NK-92 (cell line): ENCODE results near the gene TRMT11.
"Not testable (repeated sequence)": the region's sequence is repeated elsewhere in the genome, so short reads cannot be mapped to it uniquely, and the experiment has no call there.

Experiments used
- DNase-seq: peaks from one replicate; lab custom pipeline; 2025; ENCODE audit not compliant: unreplicated experiment; lab: John Stamatoyannopoulos, UW

The TRMT11 gene

GRCh38 chr6:125991653-125992052 is 5.3 kb downstream of the TRMT11 start:
- no peak for DNase-seq

- DNase-seq = no peak
These were observed 8.5 kb downstream of the TRMT11 start for GRCh38 chr6:125994670-125995488.

- DNase-seq = no peak
These were observed 9.7 kb downstream of the TRMT11 start for GRCh38 chr6:125995972-125996580.

GRCh38 chr6:126002755-126003679 is 16.7 kb downstream of the TRMT11 start:
- no peak for DNase-seq

- DNase-seq = no peak
These were observed 21.5 kb downstream of the TRMT11 start for GRCh38 chr6:126007800-126008199.

GRCh38 chr6:126010040-126010439 is 23.7 kb downstream of the TRMT11 start:
- no peak for DNase-seq

- no peak for DNase-seq
These were observed 29.5 kb downstream of the TRMT11 start for GRCh38 chr6:126015863-126016262.

GRCh38 chr6:126016591-126016990 is 30.3 kb downstream of the TRMT11 start:
- DNase-seq = no peak

- no peak for DNase-seq
These were observed 31.3 kb downstream of the TRMT11 start for GRCh38 chr6:126017668-126018067.

GRCh38 chr6:126020305-126021050 is 34.1 kb downstream of the TRMT11 start:
- no peak for DNase-seq

- DNase-seq = not testable (repeated sequence)
These were observed 37.1 kb downstream of the TRMT11 start for GRCh38 chr6:126023474-126023873.

GRCh38 chr6:126026001-126026400 is 39.7 kb downstream of the TRMT11 start:
- DNase-seq = no peak

- DNase-seq = no peak
These were observed 41.3 kb downstream of the TRMT11 start for GRCh38 chr6:126027601-126028000.

GRCh38 chr6:126030045-126030444 is 43.7 kb downstream of the TRMT11 start:
- DNase-seq = no peak

GRCh38 chr6:126033696-126034095 is 47.4 kb downstream of the TRMT11 start:
- no peak for DNase-seq

- no peak for DNase-seq
These were observed 48.3 kb downstream of the TRMT11 start for GRCh38 chr6:126034656-126035055.

- DNase-seq = no peak
These were observed 49.4 kb downstream of the TRMT11 start for GRCh38 chr6:126035764-126036163.

GRCh38 chr6:126038234-126038633 is 51.9 kb downstream of the TRMT11 start:
- DNase-seq = no peak

GRCh38 chr6:126039284-126039683 is 52.9 kb downstream of the TRMT11 start:
- no peak for DNase-seq

- DNase-seq = no peak
These were observed 54.1 kb downstream of the TRMT11 start for GRCh38 chr6:126040394-126040793.

GRCh38 chr6:126040826-126041225 is 54.5 kb downstream of the TRMT11 start:
- no peak for DNase-seq
